Suppressor macrophage (primary cell): ENCODE data around the gene FERMT1.

Source experiments
- DNase-seq, 4 experiments: peaks; one replicate each; pipeline ENCODE4 v3.0.0-alpha.2; 2020 to 2022

The FERMT1 gene

DNA sequence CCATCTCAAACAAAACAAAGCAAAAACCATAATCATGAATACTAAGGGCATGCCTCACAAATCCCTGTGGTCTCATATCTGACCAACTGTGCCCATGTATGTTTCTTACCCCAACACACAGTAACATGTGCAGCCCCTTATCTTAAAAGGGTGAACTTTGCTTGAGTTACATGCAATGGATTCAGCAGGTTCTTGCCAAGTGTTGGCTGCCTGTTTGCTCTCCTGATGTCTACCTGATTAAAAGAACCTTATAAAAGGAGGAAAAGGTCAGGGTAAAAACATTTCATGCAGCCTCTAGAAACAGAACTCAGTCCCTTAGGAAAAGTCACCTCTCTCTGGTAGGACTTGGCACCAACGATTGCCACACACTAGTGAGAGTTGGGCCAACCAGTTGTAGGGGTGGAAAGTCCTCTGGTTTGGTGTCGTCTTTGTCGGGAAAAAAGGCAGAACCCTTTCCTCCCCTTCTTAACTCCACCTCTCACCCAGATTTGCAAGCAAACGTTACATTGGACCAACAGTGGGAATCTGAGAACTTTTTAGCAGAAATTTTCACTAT, 55.0 kb downstream of the FERMT1 start:
- DNase-seq: no peak

DNA sequence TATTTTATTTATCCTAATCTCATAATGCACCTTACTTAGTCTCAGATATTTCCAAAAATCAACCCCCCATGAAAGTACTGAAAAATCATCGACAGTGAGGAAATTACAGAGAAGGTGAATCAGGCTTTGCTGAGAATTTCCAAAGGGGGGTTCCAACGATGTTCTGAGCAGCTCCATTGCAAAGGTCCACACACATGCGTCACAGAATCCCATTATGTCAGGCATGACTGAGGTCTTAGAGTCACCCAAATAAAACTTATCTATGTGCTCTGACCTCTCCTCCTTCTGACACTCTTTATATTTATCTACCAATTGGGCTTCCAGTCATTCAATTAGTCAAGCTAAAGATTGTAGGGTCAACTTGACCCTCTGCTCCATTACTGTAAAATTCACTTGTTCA, 56.2 kb downstream of the FERMT1 start:
- DNase-seq: no peak

DNA sequence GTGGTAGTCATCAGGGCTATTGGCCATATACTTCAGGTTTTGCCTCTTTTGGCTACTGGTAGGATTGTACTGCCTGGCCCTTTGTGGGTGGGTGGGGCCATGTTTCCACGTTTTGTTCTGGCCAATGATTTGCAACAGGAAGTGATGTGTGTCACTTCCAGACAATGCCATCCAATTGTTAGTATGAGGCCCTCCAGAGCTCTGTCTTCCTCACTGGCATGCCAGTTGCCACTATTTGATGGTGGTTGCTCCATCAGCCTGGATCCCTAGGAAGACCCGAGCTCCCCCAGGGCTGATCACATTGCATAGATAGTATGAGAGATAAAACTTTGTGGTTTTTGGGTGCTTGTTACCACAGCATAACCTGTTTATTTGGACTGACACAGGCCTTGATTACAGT, 61.3 kb downstream of the FERMT1 start:
- DNase-seq: no peak

DNA sequence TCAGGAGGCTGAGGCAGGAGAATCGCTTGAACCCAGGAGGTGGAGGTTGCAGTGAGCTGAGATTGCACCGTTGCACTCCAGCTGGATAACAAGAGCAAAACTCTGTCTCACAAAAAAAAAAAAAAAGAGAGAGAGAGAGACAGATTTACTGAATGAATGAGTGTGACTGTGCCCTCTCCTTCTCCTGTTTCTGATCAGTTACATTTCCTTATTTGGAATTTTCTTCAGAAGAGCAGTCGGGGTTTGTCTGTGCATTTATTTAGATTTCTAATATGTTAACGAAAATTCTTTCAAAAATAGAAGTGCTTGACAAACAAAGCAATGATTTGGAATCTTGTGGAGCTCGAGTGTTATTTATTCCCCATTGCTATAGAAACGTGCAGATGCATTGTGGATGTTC, 62.6 kb downstream of the FERMT1 start:
- no peak for DNase-seq

DNA sequence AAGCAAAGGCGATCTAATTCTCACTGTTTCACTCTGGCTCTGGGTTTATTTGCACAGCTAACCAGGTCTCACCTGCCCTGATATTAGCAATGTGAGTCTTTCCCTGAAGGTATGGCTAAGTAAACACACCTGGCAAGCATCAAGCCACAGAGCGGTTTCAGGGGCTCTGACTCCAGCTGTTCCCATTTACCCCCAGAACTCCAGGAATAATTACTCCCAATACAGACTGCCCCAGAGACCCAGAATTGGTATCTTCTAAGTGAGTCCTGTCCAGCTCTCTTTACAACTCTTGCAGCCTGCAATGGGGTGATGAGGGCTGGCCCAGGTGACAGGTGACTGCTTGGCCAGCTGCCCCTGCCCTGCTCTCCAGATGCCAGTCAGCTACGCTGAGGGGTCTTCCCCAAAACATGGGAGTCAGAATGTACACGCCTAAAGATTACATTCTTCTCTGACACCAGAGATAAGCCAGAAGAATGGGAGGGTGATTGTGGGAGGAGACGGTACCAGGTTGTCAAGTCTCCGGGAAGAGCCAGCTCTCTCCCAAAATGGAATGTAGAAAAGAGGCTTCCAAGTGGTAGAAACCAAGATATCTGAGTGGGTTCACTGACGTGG, 64.0 kb downstream of the FERMT1 start:
- no peak for DNase-seq

DNA sequence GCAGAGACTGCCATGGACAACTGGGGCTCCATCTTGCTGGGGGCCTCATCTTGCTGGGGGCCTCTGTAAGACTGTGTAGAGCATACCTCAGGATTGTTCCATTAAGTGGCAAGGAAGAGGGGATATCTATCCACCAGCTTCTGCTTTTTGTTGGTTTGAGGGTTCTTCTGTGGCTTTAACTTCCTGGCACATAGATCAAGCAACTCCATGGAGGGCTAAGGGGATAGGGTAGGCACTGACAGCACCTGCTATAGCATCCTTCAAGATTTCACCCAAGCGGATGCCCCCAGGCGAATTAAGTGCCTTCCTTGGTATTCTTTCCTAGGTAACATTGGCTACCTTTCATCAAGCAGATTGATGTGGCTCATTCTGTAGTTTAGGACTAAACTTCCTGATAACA, 65.1 kb downstream of the FERMT1 start:
- no peak for DNase-seq

DNA sequence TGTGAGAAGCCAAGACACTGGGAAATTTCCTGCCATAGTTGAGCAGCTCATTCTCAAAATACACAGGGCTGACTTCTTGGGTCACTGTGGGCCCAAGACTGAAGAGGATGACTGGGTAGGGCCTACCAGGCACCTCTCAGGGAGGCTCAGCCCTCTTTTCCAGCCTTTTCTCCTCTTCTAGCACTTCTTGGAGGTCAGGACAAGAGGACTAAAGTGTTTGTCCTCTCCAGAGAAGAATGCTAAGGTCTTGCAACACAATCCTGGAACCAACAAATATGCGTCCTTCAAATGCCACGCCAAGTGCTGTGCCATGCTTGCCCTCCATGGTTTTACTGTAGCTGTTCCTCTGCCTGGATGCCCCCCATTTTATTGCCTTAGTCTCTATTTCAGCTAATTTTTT, 65.7 kb downstream of the FERMT1 start:
- DNase-seq: no peak

DNA sequence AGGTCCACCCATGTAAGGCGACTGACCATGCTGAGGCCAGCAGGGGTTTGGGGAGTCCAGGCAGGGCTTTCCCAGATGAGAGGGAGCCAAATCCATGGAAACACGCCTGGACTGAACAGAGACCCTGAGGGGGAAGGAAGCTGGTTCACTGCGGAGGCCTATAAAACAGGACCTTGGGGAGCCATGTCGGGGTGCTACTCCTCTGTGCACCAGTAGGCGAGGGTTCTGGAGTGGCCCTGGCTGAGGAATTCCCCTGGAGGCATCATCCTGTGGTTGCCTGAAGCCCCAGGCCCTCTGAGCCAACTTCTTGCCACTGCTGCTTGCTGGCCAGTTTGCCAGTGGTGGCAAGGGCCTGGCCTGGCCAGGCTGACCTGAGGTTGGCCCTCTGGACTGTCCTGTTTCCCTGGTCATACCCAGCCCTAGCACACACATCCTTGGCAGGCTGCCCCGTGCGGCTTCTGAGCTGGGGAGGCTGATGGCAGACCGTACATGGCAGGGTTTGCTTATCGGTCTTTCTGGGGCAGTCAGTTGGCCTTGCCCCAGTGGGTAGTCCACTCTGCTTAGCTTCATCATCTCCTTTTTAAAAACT, 66.8 kb downstream of the FERMT1 start:
- DNase-seq: no peak

DNA sequence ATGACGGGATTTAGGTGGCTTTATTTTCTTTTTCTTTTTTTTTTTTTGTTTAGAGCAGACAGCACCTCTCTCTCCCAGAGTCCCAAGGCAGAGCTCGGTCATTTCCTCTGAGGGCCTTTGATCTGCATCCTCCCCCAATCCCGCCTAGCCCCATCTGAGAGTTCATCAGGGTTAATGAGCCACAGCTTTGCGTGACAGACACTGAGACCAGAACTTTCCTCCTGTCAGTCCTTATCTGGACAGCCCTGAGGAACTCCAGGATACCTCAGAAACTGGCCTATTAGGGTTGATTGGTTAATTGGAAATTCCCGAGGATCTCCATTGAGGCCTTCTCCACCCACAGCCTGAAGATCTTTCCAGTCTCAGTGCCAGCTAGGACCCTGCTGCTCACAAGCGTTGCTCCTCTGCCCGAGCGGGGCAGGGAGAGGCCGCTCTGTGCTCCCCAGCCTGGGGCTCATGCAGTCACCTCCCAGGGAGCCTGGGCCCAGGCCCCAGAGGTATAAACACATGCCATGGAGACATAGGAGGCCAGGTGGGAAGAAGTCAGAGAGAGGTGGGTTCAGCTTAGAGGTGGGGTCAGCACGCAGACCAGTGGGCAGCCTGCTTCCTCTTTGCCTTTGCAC, 67.6 kb downstream of the FERMT1 start:
- no peak for DNase-seq

DNA sequence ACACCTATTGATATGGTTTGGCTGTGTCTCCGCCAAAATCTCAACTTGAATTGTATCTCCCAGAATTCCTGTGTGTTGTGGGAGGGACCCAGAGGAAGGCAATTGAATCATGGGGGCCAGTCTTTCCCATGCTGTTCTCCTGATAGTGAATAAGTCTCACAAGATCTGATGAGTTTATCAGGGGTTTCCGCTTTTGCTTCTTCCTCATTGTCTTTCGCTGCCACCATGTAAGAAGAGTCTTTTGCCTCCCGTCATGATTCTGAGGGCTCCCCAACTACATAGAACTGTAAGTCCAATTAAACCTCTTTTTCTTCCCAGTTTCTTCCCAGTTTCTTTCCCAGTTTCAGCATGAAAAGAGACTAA, 68.2 kb downstream of the FERMT1 start:
- peak in 1 of 4 experiments; percentile 5 for DNase-seq

DNA sequence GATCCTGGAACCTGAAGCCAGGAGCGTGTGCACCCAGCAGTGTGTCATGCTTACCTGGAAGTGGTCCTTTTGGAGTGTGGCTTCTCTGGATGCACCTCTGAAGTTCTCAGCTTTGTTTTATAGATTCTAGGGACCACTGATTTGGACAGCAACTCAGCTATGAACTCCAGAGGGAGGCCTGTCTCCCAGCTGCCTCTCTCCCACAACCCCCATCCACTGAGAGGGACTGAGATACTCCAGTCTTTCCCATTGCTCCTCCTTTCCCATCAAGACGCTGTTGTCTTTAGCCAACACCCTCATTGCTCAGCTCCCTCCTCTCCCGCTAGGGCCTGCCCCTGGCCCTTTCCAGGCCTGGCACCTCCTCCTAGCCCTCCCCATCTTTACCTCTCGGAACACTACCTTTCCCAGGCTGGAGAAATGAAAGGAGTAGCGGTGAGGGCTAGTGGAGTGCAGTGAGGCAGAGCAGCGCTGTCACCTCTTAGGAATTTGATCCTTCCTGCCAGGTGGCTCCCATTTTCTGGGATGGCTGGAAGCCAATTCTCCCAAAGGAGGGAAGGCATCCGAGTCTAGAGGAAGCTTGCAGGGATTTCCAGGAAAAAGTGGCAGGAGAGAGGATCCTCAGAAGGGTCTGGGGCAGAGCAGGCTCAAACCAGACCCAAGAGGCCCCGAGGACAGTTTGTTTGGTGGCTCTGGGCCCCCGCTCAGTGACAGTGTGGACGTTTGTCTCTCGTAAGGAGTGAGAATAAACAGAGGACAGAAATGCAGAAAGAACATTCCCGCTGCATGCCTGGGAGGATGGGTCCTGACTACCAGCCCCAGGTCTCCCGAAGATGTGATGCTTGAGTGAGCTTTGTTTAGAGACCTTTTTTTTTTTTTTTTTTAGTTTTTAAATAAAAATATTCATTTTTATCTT, 68.8 kb downstream of the FERMT1 start, which contains the start of gene LRRN4:
Gene LRRN4 (minus strand): TSS at position 285 of the 913 bp plus-strand sequence. CDS start 1,261 bp downstream, outside the sequence.
- no peak for DNase-seq

DNA sequence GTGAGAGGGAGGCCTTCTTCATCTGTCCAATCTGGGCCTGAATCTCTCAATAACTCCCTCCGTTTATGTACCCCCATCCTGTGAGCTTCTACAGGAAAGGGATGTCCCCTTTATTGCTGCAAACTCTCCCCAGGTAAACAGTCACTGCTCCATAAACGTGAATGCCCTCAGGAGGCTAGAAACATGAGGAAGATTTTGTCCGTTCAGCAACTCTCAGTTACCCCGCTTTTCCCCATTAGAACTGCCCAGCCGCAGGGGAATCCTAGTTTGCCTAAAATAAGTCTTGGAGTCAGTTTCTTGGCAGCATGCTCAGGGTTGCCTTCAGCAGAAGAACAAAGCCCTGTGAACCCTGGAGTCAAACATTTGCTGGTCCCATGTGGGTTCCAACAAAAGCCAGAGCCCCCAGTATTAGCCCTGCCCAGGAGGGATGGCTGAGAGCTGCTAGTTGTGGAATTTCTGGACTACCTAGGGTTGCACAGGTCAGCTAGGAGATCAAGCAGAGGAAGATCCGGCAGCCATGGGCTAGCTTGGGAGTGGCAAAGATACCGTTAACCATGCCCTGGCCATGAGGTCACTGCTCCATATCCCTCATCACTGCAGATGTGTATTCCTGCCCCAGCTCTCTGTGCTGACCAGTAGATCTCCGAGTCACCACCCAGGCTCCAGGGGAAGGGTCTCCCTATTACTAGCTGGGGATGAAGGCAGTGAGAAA, 69.6 kb downstream of the FERMT1 start:
- no peak for DNase-seq

DNA sequence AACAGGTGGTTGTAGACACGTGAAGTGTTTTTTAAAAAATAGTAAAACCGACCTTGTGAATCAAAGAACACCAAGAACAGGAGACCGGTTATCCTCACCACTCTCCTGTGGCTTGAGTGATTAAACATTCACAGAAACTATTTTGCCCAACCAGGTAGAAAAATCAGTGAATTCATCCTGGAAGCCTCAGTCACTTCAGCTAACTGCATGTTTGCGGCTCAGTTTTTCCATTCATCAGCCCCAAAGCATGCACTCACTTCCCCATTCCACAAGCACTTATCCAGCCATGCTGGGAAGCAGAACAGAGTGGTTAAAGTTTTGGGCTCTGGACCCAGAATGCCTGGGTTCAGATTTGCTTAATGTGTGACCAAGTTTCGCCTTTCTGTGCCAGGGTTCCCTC, 71.3 kb downstream of the FERMT1 start:
- DNase-seq: peak; percentile 11 to 26 (median 24)

DNA sequence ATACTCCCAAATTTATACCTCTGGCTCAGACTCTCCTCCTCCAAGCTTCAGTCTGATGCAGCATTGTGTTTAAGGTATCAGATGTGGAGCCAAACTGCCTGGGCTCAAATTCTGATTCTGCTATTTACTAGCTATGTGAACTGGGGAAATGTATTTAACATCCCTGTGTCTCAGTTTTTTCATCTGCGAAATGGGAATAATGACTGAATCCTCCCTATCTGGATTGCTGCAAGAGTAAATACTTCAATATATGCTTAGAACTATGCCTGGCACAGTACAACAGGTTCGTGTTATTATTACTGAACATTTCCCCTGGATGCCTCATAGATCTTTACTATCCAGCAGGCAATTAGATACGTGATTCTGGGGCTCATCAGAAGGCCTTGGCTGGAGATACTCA, 74.4 kb downstream of the FERMT1 start:
- DNase-seq: no peak

DNA sequence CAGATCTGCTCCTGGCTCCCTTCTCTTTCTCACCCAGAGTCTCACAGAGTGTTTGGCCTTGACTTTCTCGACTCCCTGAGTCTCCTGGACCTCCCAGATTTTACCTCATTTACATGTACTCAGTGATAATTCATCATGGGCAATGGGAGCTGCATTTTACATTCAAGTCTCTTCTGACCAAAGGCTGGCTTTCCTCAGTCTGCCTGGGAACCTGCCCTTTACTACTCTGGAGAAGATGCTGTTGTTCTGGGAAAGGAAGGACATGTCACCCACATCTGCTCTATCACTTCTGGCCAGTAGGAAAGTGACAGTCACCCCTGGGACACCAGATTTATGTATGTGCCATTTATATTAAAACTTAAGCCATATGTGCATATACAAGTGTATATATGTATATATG, 76.4 kb downstream of the FERMT1 start:
- no peak for DNase-seq

DNA sequence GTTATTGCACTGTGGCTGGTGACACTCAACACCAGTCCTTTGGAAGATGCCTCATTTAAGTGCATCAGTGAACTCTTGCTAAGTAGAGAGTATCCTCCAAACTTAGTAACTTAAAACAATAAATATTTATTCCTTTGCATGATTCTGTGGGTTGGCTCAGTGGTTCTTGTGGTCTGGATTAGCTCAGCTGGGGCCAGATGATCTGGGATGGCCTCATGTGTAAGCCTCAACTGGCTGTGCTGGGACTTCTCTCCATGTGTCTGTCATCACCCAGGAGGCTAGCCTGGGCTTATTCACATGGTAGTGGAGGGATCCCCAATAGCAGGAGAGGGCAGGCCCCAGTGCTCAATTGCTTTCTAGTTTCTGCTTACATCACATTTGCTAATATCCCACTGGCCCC, 77.3 kb downstream of the FERMT1 start:
- DNase-seq: peak in 1 of 4 experiments; percentile 9

DNA sequence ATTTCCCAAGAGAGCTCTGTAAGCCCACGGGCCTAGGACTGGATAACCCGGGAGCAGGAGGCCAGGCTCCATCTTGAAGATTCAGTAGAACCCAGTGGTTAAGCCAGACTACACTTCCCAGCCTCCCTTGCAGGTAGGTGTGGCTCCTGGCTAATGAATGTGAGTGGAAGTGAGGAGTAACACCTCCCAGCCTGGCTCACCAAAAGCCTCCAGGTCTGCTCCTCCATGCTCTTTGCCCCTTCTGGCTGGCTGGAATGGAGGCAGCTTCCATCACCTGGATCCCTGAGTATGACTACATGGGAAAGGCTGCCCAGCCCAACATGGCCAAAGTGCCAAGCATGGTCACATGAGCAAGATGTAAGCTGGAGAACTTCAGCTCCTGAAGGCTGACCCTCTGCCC, 78.7 kb downstream of the FERMT1 start:
- no peak for DNase-seq

DNA sequence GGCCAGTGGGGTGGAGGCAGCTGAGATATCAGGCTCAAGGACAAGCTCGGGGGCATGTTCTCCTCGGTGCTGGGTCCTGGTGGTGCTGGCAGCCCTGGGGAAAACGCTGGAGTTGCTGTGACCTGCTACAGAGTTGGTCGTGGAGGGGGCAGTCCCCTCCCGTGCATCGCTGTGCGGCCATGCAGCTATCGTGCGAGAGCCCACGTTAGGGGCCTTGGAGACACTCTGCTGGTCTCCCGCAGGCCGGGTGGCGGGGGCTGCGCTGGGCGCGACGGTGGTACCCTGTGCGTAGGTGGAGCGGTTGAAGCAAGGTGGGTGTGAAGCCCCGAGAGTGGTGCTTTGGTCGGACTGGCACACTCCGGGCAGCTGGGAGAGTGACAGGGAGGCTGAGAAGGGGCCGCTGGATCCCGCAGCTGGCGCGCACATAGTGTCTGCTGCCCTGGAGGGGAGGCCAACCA, 81.0 kb downstream of the FERMT1 start:
- no peak for DNase-seq

DNA sequence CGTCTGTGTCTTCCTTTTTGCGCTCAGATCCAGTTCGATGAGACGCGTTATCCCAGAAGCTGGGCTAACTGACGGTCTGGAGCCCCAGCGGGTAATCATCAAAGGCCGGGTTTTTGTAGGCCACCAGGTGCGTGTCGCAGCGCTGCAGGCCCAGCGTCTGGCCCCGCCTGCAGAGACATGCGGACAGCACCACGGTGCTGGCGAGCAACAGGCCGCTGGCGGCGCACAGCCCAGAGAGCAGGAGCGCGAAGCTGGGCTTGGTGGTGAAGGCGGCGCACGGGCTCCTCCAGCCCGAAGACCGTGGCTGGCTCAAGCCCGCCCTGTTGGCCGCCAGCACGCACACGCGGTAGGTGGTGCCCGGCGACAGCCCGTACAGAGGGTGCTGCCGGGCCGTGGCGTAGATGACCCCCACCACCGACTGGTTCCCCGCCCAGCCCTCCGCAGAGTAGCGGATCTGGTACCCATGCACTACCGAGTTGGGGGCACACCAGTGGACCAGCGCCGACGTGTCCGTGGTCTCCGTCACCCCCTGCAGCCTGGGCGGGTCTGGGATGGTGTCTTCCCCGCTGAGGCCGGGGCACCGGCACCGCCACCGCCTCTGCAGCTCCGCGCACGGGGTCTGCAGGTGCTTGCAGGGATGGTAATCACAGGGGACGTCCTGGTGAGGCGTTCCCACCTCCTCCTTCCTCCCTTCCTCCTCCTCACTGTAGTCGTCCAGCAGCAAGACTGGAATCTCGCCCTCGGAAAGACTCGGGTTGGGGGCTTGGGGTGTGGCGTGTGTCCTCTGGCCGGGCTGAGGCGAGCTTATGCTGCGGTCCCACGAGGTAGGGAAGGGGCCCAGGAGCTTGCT, 81.6 kb downstream of the FERMT1 start:
- no peak for DNase-seq

DNA sequence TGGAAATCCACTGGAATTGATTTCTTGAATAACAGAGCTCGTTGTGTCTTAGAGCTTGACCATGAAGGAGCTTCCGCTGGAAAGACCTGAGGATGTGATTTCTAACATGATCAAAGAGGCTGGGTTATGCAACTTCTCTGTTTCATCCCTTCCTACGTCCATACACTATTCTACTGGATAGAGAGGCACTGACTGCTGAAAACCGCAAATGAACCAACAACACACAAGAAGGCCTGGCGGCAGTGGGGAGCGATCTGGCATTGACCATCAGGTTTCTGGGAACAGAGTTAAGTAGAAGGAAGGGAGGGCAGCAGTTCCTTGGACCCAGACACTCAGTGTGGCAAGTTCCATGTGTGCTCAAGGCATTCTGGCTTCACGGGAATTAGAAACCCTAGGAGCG, 82.3 kb downstream of the FERMT1 start:
- DNase-seq: no peak

DNA sequence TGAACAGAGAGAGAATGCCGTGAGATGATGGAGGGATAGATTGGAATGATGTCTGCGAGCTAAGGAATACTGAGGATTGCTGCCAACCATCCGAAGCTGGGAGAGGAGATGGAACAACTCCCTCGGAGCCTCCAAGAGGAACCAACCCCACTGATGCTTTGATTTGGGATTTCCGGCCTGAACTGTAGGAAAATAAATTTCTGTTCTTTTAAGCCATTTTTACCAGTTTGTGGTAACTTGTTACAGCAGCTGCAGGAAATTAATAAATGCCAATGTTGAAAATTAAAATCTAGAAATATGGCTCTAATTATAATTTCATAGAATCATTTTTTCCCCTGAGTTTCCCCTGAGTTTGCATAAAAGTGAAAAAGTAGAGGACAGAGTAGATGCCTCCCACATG, 83.1 kb downstream of the FERMT1 start:
- no peak for DNase-seq
